ENCODE data around the gene GRK1.

GRK1 gene

GRCh38 chr13:113645329-113645728 is 21.7 kb upstream of the GRK1 start:
- H3K4me1 ChIP-seq (ENCODE audit: control insufficient read depth, insufficient read depth, low read length), result no peaks in the 10 kb centered on the region
- no peaks in the 10 kb centered on the region for H3K27me3 ChIP-seq (ENCODE audit: control insufficient read depth, insufficient read depth, low read length)
- no peak overlapping the region for H3K9ac ChIP-seq (ENCODE audit: low read depth, low read length)
- H3K4me3 ChIP-seq (ENCODE audit: low read depth, low read length), result no peak overlapping the region
- H3K9me3 ChIP-seq (ENCODE audit: control insufficient read depth, insufficient read depth, low read length), result peaks cover 12% of the 10 kb centered on the region
- peaks cover 11% of the 10 kb centered on the region for H3K36me3 ChIP-seq (ENCODE audit: control insufficient read depth, insufficient read depth, low read length)

- H3K4me3 ChIP-seq (ENCODE audit: low read depth, low read length), result no peak overlapping the region
- H3K36me3 ChIP-seq (ENCODE audit: control insufficient read depth, insufficient read depth, low read length), result peaks cover 10% of the 10 kb centered on the region
- H3K27me3 ChIP-seq (ENCODE audit: control insufficient read depth, insufficient read depth, low read length), result no peaks in the 10 kb centered on the region
- peaks cover 12% of the 10 kb centered on the region for H3K9me3 ChIP-seq (ENCODE audit: control insufficient read depth, insufficient read depth, low read length)
- no peak overlapping the region for H3K9ac ChIP-seq (ENCODE audit: low read depth, low read length)
- H3K4me1 ChIP-seq (ENCODE audit: control insufficient read depth, insufficient read depth, low read length), result no peaks in the 10 kb centered on the region
Measured at GRCh38 chr13:113646376-113646775, 20.6 kb upstream of the GRK1 start.

DNA sequence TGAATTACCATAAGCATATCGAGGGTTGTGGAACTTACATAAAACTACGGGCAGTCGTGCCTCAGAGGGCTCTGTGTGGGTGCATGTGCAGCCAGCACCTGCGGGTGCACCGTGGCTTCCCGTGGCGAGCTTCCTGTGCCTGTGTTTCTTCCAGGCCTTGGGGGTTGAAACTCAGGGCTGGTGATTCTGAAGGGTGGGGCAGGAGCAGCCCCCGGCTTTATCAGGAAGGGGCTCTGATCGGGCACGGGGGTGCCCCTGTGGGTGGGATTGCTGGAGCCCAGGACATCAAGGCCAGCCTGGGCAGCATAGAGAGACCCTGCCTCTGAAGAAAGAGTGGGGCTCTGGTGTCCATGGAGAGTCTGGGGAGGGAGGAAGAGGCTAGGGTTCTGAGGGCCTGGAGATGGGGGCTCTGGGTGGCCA is 20.1 kb upstream of the GRK1 start:
- peaks cover 7% of the 10 kb centered on the region for H3K9me3 ChIP-seq (ENCODE audit: control insufficient read depth, insufficient read depth, low read length)

GRCh38 chr13:113647351-113648215 is 19.4 kb upstream of the GRK1 start:
- Histone ChIP-seq H3K4me1 (ENCODE audit: control insufficient read depth, insufficient read depth, low read length) (no peaks in the 10 kb centered on the region), H3K36me3 (ENCODE audit: control insufficient read depth, insufficient read depth, low read length) (no peaks in the 10 kb centered on the region), H3K9ac (ENCODE audit: low read depth, low read length) (no peak overlapping the region), H3K9me3 (ENCODE audit: control insufficient read depth, insufficient read depth, low read length) (peaks cover under 1% of the 10 kb centered on the region), H3K27me3 (ENCODE audit: control insufficient read depth, insufficient read depth, low read length) (no peaks in the 10 kb centered on the region), H3K4me3 (ENCODE audit: low read depth, low read length) (no peak overlapping the region)

More for the DNA sequence above, 20.1 kb upstream of the GRK1 start:
- no peak overlapping the region for H3K4me3 ChIP-seq (ENCODE audit: low read depth, low read length)
- no peaks in the 10 kb centered on the region for H3K4me1 ChIP-seq (ENCODE audit: control insufficient read depth, insufficient read depth, low read length)
- no peak overlapping the region for H3K9ac ChIP-seq (ENCODE audit: low read depth, low read length)
- peaks cover 5% of the 10 kb centered on the region for H3K36me3 ChIP-seq (ENCODE audit: control insufficient read depth, insufficient read depth, low read length)
- no peaks in the 10 kb centered on the region for H3K27me3 ChIP-seq (ENCODE audit: control insufficient read depth, insufficient read depth, low read length)

- no peak overlapping the region for H3K4me3 ChIP-seq (ENCODE audit: low read depth, low read length)
- H3K36me3 ChIP-seq (ENCODE audit: control insufficient read depth, insufficient read depth, low read length), result no peaks in the 10 kb centered on the region
- no peaks in the 10 kb centered on the region for H3K4me1 ChIP-seq (ENCODE audit: control insufficient read depth, insufficient read depth, low read length)
- no peaks in the 10 kb centered on the region for H3K27me3 ChIP-seq (ENCODE audit: control insufficient read depth, insufficient read depth, low read length)
- H3K9me3 ChIP-seq (ENCODE audit: control insufficient read depth, insufficient read depth, low read length), result no peaks in the 10 kb centered on the region
- H3K9ac ChIP-seq (ENCODE audit: low read depth, low read length), result no peak overlapping the region
Measured at GRCh38 chr13:113648216-113648610, 18.8 kb upstream of the GRK1 start.

- Histone ChIP-seq H3K9ac (ENCODE audit: low read depth, low read length) (no peak overlapping the region), H3K4me3 (ENCODE audit: low read depth, low read length) (no peak overlapping the region), H3K36me3 (ENCODE audit: control insufficient read depth, insufficient read depth, low read length) (no peaks in the 10 kb centered on the region), H3K9me3 (ENCODE audit: control insufficient read depth, insufficient read depth, low read length) (no peaks in the 10 kb centered on the region), H3K4me1 (ENCODE audit: control insufficient read depth, insufficient read depth, low read length) (no peaks in the 10 kb centered on the region), H3K27me3 (ENCODE audit: control insufficient read depth, insufficient read depth, low read length) (no peaks in the 10 kb centered on the region)
Measured at GRCh38 chr13:113649212-113649611, 17.8 kb upstream of the GRK1 start.

DNA sequence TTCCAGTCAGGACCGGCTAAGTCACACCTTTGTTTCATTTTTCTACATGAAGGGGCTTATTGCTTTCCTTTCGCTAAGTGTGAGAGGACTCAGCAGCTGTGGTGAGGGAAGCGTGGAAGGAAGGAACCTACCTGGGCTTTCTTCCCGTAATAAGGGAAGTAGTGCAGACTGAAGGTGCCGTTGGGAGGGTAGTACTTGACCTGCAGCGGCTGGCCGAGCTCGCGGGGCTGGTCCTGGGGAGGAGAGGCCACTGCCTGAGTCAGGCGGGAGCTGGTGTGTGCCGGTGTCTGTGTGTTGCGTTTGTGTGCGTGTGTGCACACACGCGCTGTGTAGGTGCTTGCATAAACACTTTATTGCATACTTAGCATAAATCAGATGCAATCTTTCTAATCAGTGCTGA is 16.7 kb upstream of the GRK1 start:
- Histone ChIP-seq H3K27me3 (ENCODE audit: control insufficient read depth, insufficient read depth, low read length) (no peaks in the 10 kb centered on the region), H3K9ac (ENCODE audit: low read depth, low read length) (no peak overlapping the region), H3K4me3 (ENCODE audit: low read depth, low read length) (no peak overlapping the region), H3K4me1 (ENCODE audit: control insufficient read depth, insufficient read depth, low read length) (no peaks in the 10 kb centered on the region), H3K9me3 (ENCODE audit: control insufficient read depth, insufficient read depth, low read length) (no peaks in the 10 kb centered on the region), H3K36me3 (ENCODE audit: control insufficient read depth, insufficient read depth, low read length) (no peaks in the 10 kb centered on the region)

DNA sequence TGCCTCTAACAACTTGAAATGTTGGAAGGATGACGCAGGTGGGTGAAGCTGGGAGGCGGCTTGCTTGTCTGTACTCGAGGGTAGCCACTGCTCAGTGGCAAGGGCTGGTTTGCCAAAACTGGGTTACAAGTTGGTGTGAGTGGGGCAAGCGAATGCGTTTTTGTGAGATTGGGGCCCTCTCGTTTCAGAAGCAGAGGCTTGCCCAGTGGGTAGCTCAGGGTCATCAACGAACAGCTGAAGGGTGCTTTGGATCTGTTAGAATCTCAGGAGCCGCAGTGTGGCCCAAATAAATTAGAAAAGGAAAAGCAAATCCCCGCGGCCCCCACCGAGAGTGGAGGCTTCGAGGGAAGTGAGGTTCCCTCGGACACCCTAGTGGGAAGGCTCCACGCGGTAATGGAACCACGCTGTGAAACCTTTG is 16.3 kb upstream of the GRK1 start:
- no peak overlapping the region for H3K9ac ChIP-seq (ENCODE audit: low read depth, low read length)
- no peak overlapping the region for H3K4me3 ChIP-seq (ENCODE audit: low read depth, low read length)
- H3K36me3 ChIP-seq (ENCODE audit: control insufficient read depth, insufficient read depth, low read length), result no peaks in the 10 kb centered on the region
- no peaks in the 10 kb centered on the region for H3K9me3 ChIP-seq (ENCODE audit: control insufficient read depth, insufficient read depth, low read length)
- no peaks in the 10 kb centered on the region for H3K4me1 ChIP-seq (ENCODE audit: control insufficient read depth, insufficient read depth, low read length)
- no peaks in the 10 kb centered on the region for H3K27me3 ChIP-seq (ENCODE audit: control insufficient read depth, insufficient read depth, low read length)

DNA sequence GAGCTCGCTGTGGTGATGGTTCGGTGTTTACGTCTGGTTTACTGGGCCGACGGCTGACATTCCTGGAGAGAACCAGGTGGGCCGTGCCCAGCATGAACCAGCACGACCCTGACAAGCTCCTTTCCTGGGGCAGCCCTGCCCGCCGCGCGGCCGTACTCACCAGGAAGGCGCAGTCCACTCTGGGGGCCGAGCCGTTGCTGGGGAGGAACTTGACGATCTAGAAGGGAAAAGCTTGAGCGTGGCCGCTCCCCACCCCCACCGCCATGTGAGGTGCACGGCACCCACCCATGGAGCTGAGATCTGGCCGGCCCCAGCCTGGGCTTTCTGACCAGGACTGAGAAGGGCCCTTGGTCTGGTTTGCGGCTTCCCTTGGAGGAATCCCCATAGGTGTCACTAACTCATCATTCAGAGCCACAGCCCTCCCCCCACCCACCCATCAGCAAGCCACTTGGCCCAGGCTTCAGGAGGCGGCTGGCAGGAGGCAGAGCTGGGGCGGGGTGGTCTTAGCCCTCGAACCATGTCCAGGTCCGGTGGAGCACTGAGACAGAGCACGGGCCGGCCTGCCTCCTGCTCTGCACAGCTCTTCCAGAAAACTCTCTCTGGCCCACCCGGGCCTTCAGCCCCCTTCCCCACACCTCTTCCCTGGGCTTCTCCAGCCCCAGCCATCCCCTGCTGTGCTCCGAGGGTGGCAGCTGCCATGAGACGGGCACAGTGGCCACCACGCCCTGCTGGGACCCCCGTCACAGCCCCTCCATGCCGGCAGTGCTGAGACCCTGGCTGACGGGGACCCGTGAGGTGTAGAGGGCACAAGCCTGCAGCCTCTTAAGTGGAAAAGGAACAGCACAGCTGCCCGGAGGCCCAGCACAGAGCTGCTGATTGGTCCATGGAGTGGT is 15.3 kb upstream of the GRK1 start:
- H3K9ac ChIP-seq (ENCODE audit: low read depth, low read length), result no peak overlapping the region

GRCh38 chr13:113652404-113653263 is 14.4 kb upstream of the GRK1 start:
- Histone ChIP-seq H3K9ac (ENCODE audit: low read depth, low read length) (no peak overlapping the region), H3K4me3 (ENCODE audit: low read depth, low read length) (no peak overlapping the region), H3K36me3 (ENCODE audit: control insufficient read depth, insufficient read depth, low read length) (no peaks in the 10 kb centered on the region), H3K27me3 (ENCODE audit: control insufficient read depth, insufficient read depth, low read length) (no peaks in the 10 kb centered on the region), H3K4me1 (ENCODE audit: control insufficient read depth, insufficient read depth, low read length) (no peaks in the 10 kb centered on the region), H3K9me3 (ENCODE audit: control insufficient read depth, insufficient read depth, low read length) (no peaks in the 10 kb centered on the region)

More for the DNA sequence above, 15.3 kb upstream of the GRK1 start:
- H3K4me1 ChIP-seq (ENCODE audit: control insufficient read depth, insufficient read depth, low read length), result no peaks in the 10 kb centered on the region
- no peaks in the 10 kb centered on the region for H3K36me3 ChIP-seq (ENCODE audit: control insufficient read depth, insufficient read depth, low read length)
- no peak overlapping the region for H3K4me3 ChIP-seq (ENCODE audit: low read depth, low read length)
- H3K9me3 ChIP-seq (ENCODE audit: control insufficient read depth, insufficient read depth, low read length), result no peaks in the 10 kb centered on the region
- no peaks in the 10 kb centered on the region for H3K27me3 ChIP-seq (ENCODE audit: control insufficient read depth, insufficient read depth, low read length)
